ENCODE data around the gene C9. TPM values are rescaled to one million over a fixed set of nuclear protein-coding genes. Genes with fewer than 3 reads are reported as not detected.
"Not testable (repeated sequence)": the region's sequence is repeated elsewhere in the genome, so short reads cannot be mapped to it uniquely, and the experiment has no call there.

C9 gene
- total RNA-seq, 1 donor from 2014 or later, result not detected

GRCh38 chr5:39409033-39409432, 44.7 kb upstream of the C9 start:
- H3K27ac Mint-ChIP-seq (ENCODE audit: unreplicated experiment), result no peak overlapping the region
- no peak for TF ChIP-seq CTCF (IDR thresholded peaks at IDR 0.05)
- no peaks in the 10 kb centered on the region for H3K27me3 Mint-ChIP-seq (ENCODE audit: low read depth)
- peaks cover 68% of the 10 kb centered on the region for H3K4me1 Mint-ChIP-seq (ENCODE audit: low read depth)
- no peak overlapping the region for H3K4me3 Mint-ChIP-seq (ENCODE audit: unreplicated experiment)
- DNase-seq (ENCODE audit: low spot score), result no peak
- H3K9me3 Mint-ChIP-seq (ENCODE audit: low read depth), result no peaks in the 10 kb centered on the region
- H3K36me3 Mint-ChIP-seq (ENCODE audit: low read depth), result peaks cover 2% of the 10 kb centered on the region

GRCh38 chr5:39405083-39405843, 41.0 kb upstream of the C9 start:
- Mint-ChIP-seq H3K27ac (ENCODE audit: unreplicated experiment) (no peak overlapping the region), H3K36me3 (ENCODE audit: low read depth) (peaks cover 2% of the 10 kb centered on the region)
- no peak for TF ChIP-seq CTCF (IDR thresholded peaks at IDR 0.05)

GRCh38 chr5:39403761-39404160, 39.5 kb upstream of the C9 start:
- not testable (repeated sequence) for H3K27me3 Mint-ChIP-seq (ENCODE audit: low read depth); H3K36me3 Mint-ChIP-seq (ENCODE audit: low read depth); H3K9me3 Mint-ChIP-seq (ENCODE audit: low read depth); H3K4me3 Mint-ChIP-seq (ENCODE audit: unreplicated experiment); DNase-seq (ENCODE audit: low spot score); H3K27ac Mint-ChIP-seq (ENCODE audit: unreplicated experiment)
- H3K4me1 Mint-ChIP-seq (ENCODE audit: low read depth), result peaks cover 49% of the 10 kb centered on the region

More at GRCh38 chr5:39405083-39405843, 41.0 kb upstream of the C9 start:
- no peaks in the 10 kb centered on the region for H3K9me3 Mint-ChIP-seq (ENCODE audit: low read depth)
- DNase-seq (ENCODE audit: low spot score), result no peak
- peaks cover 50% of the 10 kb centered on the region for H3K4me1 Mint-ChIP-seq (ENCODE audit: low read depth)
- no peaks in the 10 kb centered on the region for H3K27me3 Mint-ChIP-seq (ENCODE audit: low read depth)
- H3K4me3 Mint-ChIP-seq (ENCODE audit: unreplicated experiment), result no peak overlapping the region

GRCh38 chr5:39402140-39402539, 37.8 kb upstream of the C9 start:
- H3K36me3 Mint-ChIP-seq (ENCODE audit: low read depth); H3K4me3 Mint-ChIP-seq (ENCODE audit: unreplicated experiment); H3K27ac Mint-ChIP-seq (ENCODE audit: unreplicated experiment); DNase-seq (ENCODE audit: low spot score); H3K9me3 Mint-ChIP-seq (ENCODE audit: low read depth); H3K27me3 Mint-ChIP-seq (ENCODE audit: low read depth): not testable (repeated sequence)
- H3K4me1 Mint-ChIP-seq (ENCODE audit: low read depth), result peaks cover 56% of the 10 kb centered on the region

GRCh38 chr5:39400713-39401578, 36.7 kb upstream of the C9 start:
- peaks cover 65% of the 10 kb centered on the region for H3K4me1 Mint-ChIP-seq (ENCODE audit: low read depth)
- peak overlapping the region; percentile 98 for H3K27ac Mint-ChIP-seq (ENCODE audit: unreplicated experiment)
- H3K9me3 Mint-ChIP-seq (ENCODE audit: low read depth), result no peaks in the 10 kb centered on the region
- H3K4me3 Mint-ChIP-seq (ENCODE audit: unreplicated experiment), result no peak overlapping the region
- no peak for TF ChIP-seq CTCF (IDR thresholded peaks at IDR 0.05)
- peaks cover 7% of the 10 kb centered on the region for H3K36me3 Mint-ChIP-seq (ENCODE audit: low read depth)
- DNase-seq (ENCODE audit: low spot score), result no peak
- no peaks in the 10 kb centered on the region for H3K27me3 Mint-ChIP-seq (ENCODE audit: low read depth)
